DMS79 (cell line): ENCODE results near the gene SPOCK1.

ENCODE experiments used
- DNase-seq: peaks from one replicate; lab custom pipeline; 2025; lab: John Stamatoyannopoulos, UW

SPOCK1 gene

GRCh38 chr5:137105351-137106035, 393.6 kb downstream of the SPOCK1 start:
- DNase-seq, result no peak

GRCh38 chr5:137101544-137101943, 397.6 kb downstream of the SPOCK1 start:
- DNase-seq, result no peak

- no peak for DNase-seq
Measured at GRCh38 chr5:137099651-137100050, 399.5 kb downstream of the SPOCK1 start.

GRCh38 chr5:137098663-137099062, 400.5 kb downstream of the SPOCK1 start:
- DNase-seq, result no peak

GRCh38 chr5:137098238-137098637, 400.9 kb downstream of the SPOCK1 start:
- no peak for DNase-seq

GRCh38 chr5:137097203-137097602, 401.9 kb downstream of the SPOCK1 start:
- DNase-seq, result no peak

- no peak for DNase-seq
Measured at GRCh38 chr5:137096149-137097103, 402.7 kb downstream of the SPOCK1 start.

- DNase-seq, result no peak
Measured at GRCh38 chr5:137095597-137095996, 403.5 kb downstream of the SPOCK1 start.

- no peak for DNase-seq
Measured at GRCh38 chr5:137092831-137093230, 406.3 kb downstream of the SPOCK1 start.

- peak; percentile 42 for DNase-seq
Measured at GRCh38 chr5:137091472-137091871, 407.7 kb downstream of the SPOCK1 start.

GRCh38 chr5:137090721-137091120, 408.4 kb downstream of the SPOCK1 start:
- no peak for DNase-seq

- no peak for DNase-seq
Measured at GRCh38 chr5:137090151-137090550, 409.0 kb downstream of the SPOCK1 start.

- no peak for DNase-seq
Measured at GRCh38 chr5:137088175-137088574, 411.0 kb downstream of the SPOCK1 start.

- no peak for DNase-seq
Measured at GRCh38 chr5:137086342-137086741, 412.8 kb downstream of the SPOCK1 start.

- DNase-seq, result no peak
Measured at GRCh38 chr5:137085206-137085605, 413.9 kb downstream of the SPOCK1 start.

GRCh38 chr5:137084016-137084415, 415.1 kb downstream of the SPOCK1 start:
- DNase-seq, result no peak

- DNase-seq, result no peak
Measured at GRCh38 chr5:137082951-137083350, 416.2 kb downstream of the SPOCK1 start.

GRCh38 chr5:137078171-137078665, 420.9 kb downstream of the SPOCK1 start:
- no peak for DNase-seq

GRCh38 chr5:137075163-137075970, 423.8 kb downstream of the SPOCK1 start:
- no peak for DNase-seq

- no peak for DNase-seq
Measured at GRCh38 chr5:137073189-137073588, 425.9 kb downstream of the SPOCK1 start.

GRCh38 chr5:137072361-137073115, 426.6 kb downstream of the SPOCK1 start:
- no peak for DNase-seq
